Measurements from ENCODE around the gene DPP3.
A peak's percentile ranks its signal among the peaks of the same experiment; 100 is the strongest.
"Not testable (repeated sequence)": the region's sequence is repeated elsewhere in the genome, so short reads cannot be mapped to it uniquely, and the experiment has no call there.

The DPP3 gene

GRCh38 chr11:66541892-66542291, 61.7 kb downstream of the DPP3 start:
- TF ChIP-seq PAX5 (IDR thresholded peaks at IDR 0.05; ENCODE audit: insufficient read depth, low read length, severe bottlenecking): no peak
- no peak for TF ChIP-seq POLR2A (IDR thresholded peaks at IDR 0.05; ENCODE audit: low read depth, low read length)
- no peak for TF ChIP-seq TAF1 (IDR thresholded peaks at IDR 0.05; ENCODE audit: low read depth, low read length)
- no peak for TF ChIP-seq POLR2AphosphoS5 (IDR thresholded peaks at IDR 0.05; ENCODE audit: low read depth, low read length)
- FAIRE-seq: no peak
- DNase-seq (ENCODE audit: insufficient read length, low spot score): no peak

GRCh38 chr11:66542362-66542761, 62.1 kb downstream of the DPP3 start:
- no peak for DNase-seq (ENCODE audit: insufficient read length, low spot score)
- TF ChIP-seq TAF1 (IDR thresholded peaks at IDR 0.05; ENCODE audit: low read depth, low read length) (no peak), POLR2AphosphoS5 (IDR thresholded peaks at IDR 0.05; ENCODE audit: low read depth, low read length) (no peak), POLR2A (IDR thresholded peaks at IDR 0.05; ENCODE audit: low read depth, low read length) (no peak), POU2F2 (IDR thresholded peaks at IDR 0.05; ENCODE audit: low read depth, low read length) (no peak), SPI1 (IDR thresholded peaks at IDR 0.05; ENCODE audit: low read depth, low read length) (no peak), PAX5 (IDR thresholded peaks at IDR 0.05; ENCODE audit: insufficient read depth, low read length, severe bottlenecking) (no peak)
- no peak for FAIRE-seq

GRCh38 chr11:66543263-66544107, 63.3 kb downstream of the DPP3 start:
- peak; percentile 73 for DNase-seq (ENCODE audit: insufficient read length, low spot score)
- peak; percentile 99 for FAIRE-seq
- TF ChIP-seq POLR2A (IDR thresholded peaks at IDR 0.05; ENCODE audit: low read depth, low read length) (no peak), POLR2AphosphoS5 (IDR thresholded peaks at IDR 0.05; ENCODE audit: low read depth, low read length) (no peak), POU2F2 (IDR thresholded peaks at IDR 0.05; ENCODE audit: low read depth, low read length) (no peak), SPI1 (IDR thresholded peaks at IDR 0.05; ENCODE audit: low read depth, low read length) (no peak), PAX5 (IDR thresholded peaks at IDR 0.05; ENCODE audit: insufficient read depth, low read length, severe bottlenecking) (no peak), TAF1 (IDR thresholded peaks at IDR 0.05; ENCODE audit: low read depth, low read length) (no peak)

GRCh38 chr11:66544952-66545351, 64.7 kb downstream of the DPP3 start:
- not testable (repeated sequence) for FAIRE-seq; DNase-seq (ENCODE audit: insufficient read length, low spot score)

- DNase-seq (ENCODE audit: insufficient read length, low spot score) (peak; percentile 97), FAIRE-seq (peak; percentile 95)
- 0 out of 2 replicates have a peak, but pooled peaks have one; percentile 26 for TF ChIP-seq SPI1 (IDR thresholded peaks at IDR 0.05; ENCODE audit: low read depth, low read length)
- no peak for TF ChIP-seq POU2F2 (IDR thresholded peaks at IDR 0.05; ENCODE audit: low read depth, low read length)
- TF ChIP-seq PAX5 (IDR thresholded peaks at IDR 0.05; ENCODE audit: insufficient read depth, low read length, severe bottlenecking): no peak
- peak; percentile 46; the same call in 1 of the 2 replicates for TF ChIP-seq POLR2A (IDR thresholded peaks at IDR 0.05; ENCODE audit: low read depth, low read length)
Measured at GRCh38 chr11:66545701-66546367, 65.6 kb downstream of the DPP3 start, which contains the start of gene ZDHHC24. Gene ZDHHC24 (minus strand): TSS chr11:66546048. CDS start chr11:66546003, 45 bp downstream.

- TF ChIP-seq TAF1 (IDR thresholded peaks at IDR 0.05; ENCODE audit: low read depth, low read length) (no peak), PAX5 (IDR thresholded peaks at IDR 0.05; ENCODE audit: insufficient read depth, low read length, severe bottlenecking) (no peak), POU2F2 (IDR thresholded peaks at IDR 0.05; ENCODE audit: low read depth, low read length) (no peak), POLR2AphosphoS5 (IDR thresholded peaks at IDR 0.05; ENCODE audit: low read depth, low read length) (no peak), SPI1 (IDR thresholded peaks at IDR 0.05; ENCODE audit: low read depth, low read length) (no peak)
- DNase-seq (ENCODE audit: insufficient read length, low spot score): no peak
- FAIRE-seq: no peak
Measured at GRCh38 chr11:66546368-66546965, 66.2 kb downstream of the DPP3 start, which contains the start of gene ACTN3. Gene ACTN3 (plus strand): TSS chr11:66546903. CDS start chr11:66546938, 35 bp downstream.

- FAIRE-seq (peak; percentile 20), DNase-seq (ENCODE audit: insufficient read length, low spot score) (no peak)
- TF ChIP-seq PAX5 (IDR thresholded peaks at IDR 0.05; ENCODE audit: insufficient read depth, low read length, severe bottlenecking) (no peak), POU2F2 (IDR thresholded peaks at IDR 0.05; ENCODE audit: low read depth, low read length) (no peak), POLR2A (IDR thresholded peaks at IDR 0.05; ENCODE audit: low read depth, low read length) (no peak), TAF1 (IDR thresholded peaks at IDR 0.05; ENCODE audit: low read depth, low read length) (no peak), SPI1 (IDR thresholded peaks at IDR 0.05; ENCODE audit: low read depth, low read length) (no peak)
Measured at GRCh38 chr11:66546966-66547661, 66.9 kb downstream of the DPP3 start.

GRCh38 chr11:66547662-66548009, 67.4 kb downstream of the DPP3 start:
- DNase-seq (ENCODE audit: insufficient read length, low spot score): no peak
- TF ChIP-seq POU2F2 (IDR thresholded peaks at IDR 0.05; ENCODE audit: low read depth, low read length) (no peak), POLR2AphosphoS5 (IDR thresholded peaks at IDR 0.05; ENCODE audit: low read depth, low read length) (no peak), SPI1 (IDR thresholded peaks at IDR 0.05; ENCODE audit: low read depth, low read length) (no peak), TAF1 (IDR thresholded peaks at IDR 0.05; ENCODE audit: low read depth, low read length) (no peak), POLR2A (IDR thresholded peaks at IDR 0.05; ENCODE audit: low read depth, low read length) (no peak), PAX5 (IDR thresholded peaks at IDR 0.05; ENCODE audit: insufficient read depth, low read length, severe bottlenecking) (no peak)
- FAIRE-seq: no peak

- DNase-seq (ENCODE audit: insufficient read length, low spot score) (no peak), FAIRE-seq (no peak)
- TF ChIP-seq TAF1 (IDR thresholded peaks at IDR 0.05; ENCODE audit: low read depth, low read length) (no peak), SPI1 (IDR thresholded peaks at IDR 0.05; ENCODE audit: low read depth, low read length) (no peak), PAX5 (IDR thresholded peaks at IDR 0.05; ENCODE audit: insufficient read depth, low read length, severe bottlenecking) (no peak), POLR2AphosphoS5 (IDR thresholded peaks at IDR 0.05; ENCODE audit: low read depth, low read length) (no peak), POLR2A (IDR thresholded peaks at IDR 0.05; ENCODE audit: low read depth, low read length) (no peak), POU2F2 (IDR thresholded peaks at IDR 0.05; ENCODE audit: low read depth, low read length) (no peak)
Measured at GRCh38 chr11:66548041-66548440, 67.8 kb downstream of the DPP3 start.

Measured in GM12891 (cell line).